Measurements from ENCODE around the gene FCRLB.
"Not testable (repeated sequence)": the region's sequence is repeated elsewhere in the genome, so short reads cannot be mapped to it uniquely, and the experiment has no call there.

Gene FCRLB

GRCh38 chr1:161720956-161721737 is at the start of gene FCRLB:
Gene FCRLB, plus strand, starts transcription at chr1:161721544. Its CDS starts 1,129 bp downstream, at chr1:161722673.
- no peak for DNase-seq

GRCh38 chr1:161673437-161673836 is 47.9 kb upstream of the FCRLB start:
- not testable (repeated sequence) for DNase-seq

GRCh38 chr1:161674447-161674846 is 46.9 kb upstream of the FCRLB start:
- DNase-seq = not testable (repeated sequence)

GRCh38 chr1:161674908-161675307 is 46.4 kb upstream of the FCRLB start:
- DNase-seq = not testable (repeated sequence)

- no peak for DNase-seq
Measured at GRCh38 chr1:161676441-161676840, 44.9 kb upstream of the FCRLB start.

- DNase-seq = no peak
Measured at GRCh38 chr1:161676958-161677689, 44.2 kb upstream of the FCRLB start.

GRCh38 chr1:161678500-161678899 is 42.8 kb upstream of the FCRLB start:
- no peak for DNase-seq

- no peak for DNase-seq
Measured at GRCh38 chr1:161681879-161682278, 39.5 kb upstream of the FCRLB start.

- DNase-seq = no peak
Measured at GRCh38 chr1:161688946-161689345, 32.4 kb upstream of the FCRLB start.

- DNase-seq = no peak
Measured at GRCh38 chr1:161691846-161692245, 29.5 kb upstream of the FCRLB start.

GRCh38 chr1:161693020-161693712 is 28.2 kb upstream of the FCRLB start:
- DNase-seq = not testable (repeated sequence)

GRCh38 chr1:161698302-161698701 is 23.0 kb upstream of the FCRLB start:
- not testable (repeated sequence) for DNase-seq

GRCh38 chr1:161702250-161702649 is 19.1 kb upstream of the FCRLB start:
- DNase-seq = no peak

- no peak for DNase-seq
Measured at GRCh38 chr1:161705537-161705936, 15.8 kb upstream of the FCRLB start.

GRCh38 chr1:161706113-161706481 is 15.2 kb upstream of the FCRLB start:
- DNase-seq = no peak

- DNase-seq = no peak
Measured at GRCh38 chr1:161706482-161707347, 14.6 kb upstream of the FCRLB start, which contains the start of gene FCRLA. Gene FCRLA, plus strand, starts transcription at chr1:161707229. Its CDS starts 36 bp downstream, at chr1:161707265.

- no peak for DNase-seq
Measured at GRCh38 chr1:161707503-161707902, 13.8 kb upstream of the FCRLB start.

GRCh38 chr1:161709373-161709772 is 12.0 kb upstream of the FCRLB start:
- DNase-seq = no peak

- DNase-seq = no peak
Measured at GRCh38 chr1:161710560-161710959, 10.8 kb upstream of the FCRLB start.

GRCh38 chr1:161718559-161719324 is 2.6 kb upstream of the FCRLB start:
- DNase-seq = no peak

- DNase-seq = no peak
Measured at GRCh38 chr1:161719325-161719611, 2.1 kb upstream of the FCRLB start.

GRCh38 chr1:161720422-161720821 is 922 bp upstream of the FCRLB start:
- no peak for DNase-seq

Data from NCI-H2171 (cell line).